Breast epithelium (tissue), 4 donors: ENCODE data around the gene CHERP. TPM values are rescaled to one million over a fixed set of nuclear protein-coding genes. Genes with fewer than 3 reads are reported as not detected.
A peak's percentile ranks its signal among the peaks of the same experiment; 100 is the strongest.
"Not testable (repeated sequence)": the region's sequence is repeated elsewhere in the genome, so short reads cannot be mapped to it uniquely, and the experiment has no call there.

Experiments
- DNase-seq, 2 donors: peaks; one replicate each; pipeline ENCODE4 v3.0.0-alpha.2; 2019; ENCODE audit warnings: low spot score in 2 of 2
- H3K27ac ChIP-seq, 2 donors: fragments of 200-600 bp; sonication (generic) in 1 of 2; one replicate each; pipeline ENCODE4 v1.5.1; 2016 to 2019; ENCODE audit warnings: mild to moderate bottlenecking in 1 of 2
- H3K27me3 ChIP-seq, 2 donors: fragments of 200-600 bp; sonication (generic) in 1 of 2; one replicate each; pipeline versions ENCODE4 v1.5.1 to v1.6.0; 2017 to 2019; ENCODE audit warnings: control low read depth in 1 of 2, mild to moderate bottlenecking in 1 of 2
- H3K36me3 ChIP-seq: fragments of 200-600 bp; one replicate; pipeline ENCODE4 v1.5.1; 2019
- H3K4me1 ChIP-seq, 2 donors: fragments of 200-600 bp; sonication (generic); one replicate each; pipeline ENCODE4 v1.5.1; 2016 to 2019; ENCODE audit warnings: control low read depth in 1 of 2
- H3K4me3 ChIP-seq, 3 donors: fragments of 200-600 bp; sonication (generic); 1 replicate in 2 of 3; 2 replicates in 1 of 3; pipeline ENCODE4 v1.5.1; 2016 to 2019; ENCODE audit warnings: mild to moderate bottlenecking in 3 of 3, moderate library complexity in 2 of 3
- H3K9me3 ChIP-seq, 2 donors: fragments of 200-600 bp; sonication (generic) in 1 of 2; one replicate each; pipeline ENCODE4 v1.5.1; 2016 to 2019; ENCODE audit warnings: control low read depth in 1 of 2
- POLR2A ChIP-seq: fragments of 450-650 bp; IDR thresholded peaks from one replicate; pipeline ENCODE4 v1.6.1; 2016; ENCODE audit warnings: antibody characterized with exemption, mild to moderate bottlenecking, moderate library complexity
- POLR2AphosphoS5 ChIP-seq, 3 donors: sonication (generic); formaldehyde crosslinking; IDR thresholded peaks; one replicate each; pipeline ENCODE4 v1.6.1; 2017; ENCODE audit warnings: antibody characterized with exemption in 3 of 3
- intact Hi-C: fragments of 100-400 bp; cut with DNase I; formaldehyde crosslinking; loops from one replicate; pipeline ENCODE4 v1.15.1; 2023; ENCODE audit warnings: low total_unique reads
- total RNA-seq, 3 donors: library from RNA; depleted of rRNA; stranded (reverse); fragments of >200 nt; gene quantifications; one replicate each; pipeline ENCODE4 v1.1.0, GENCODE V29; 2016
- TF ChIP-seq, protein P1 (sequence below), 3 donors: fragments of 450-650 bp; IDR thresholded peaks; one replicate each; pipeline ENCODE4 v1.5.1; 2016 to 2017; ENCODE audit warnings: antibody characterized with exemption in 3 of 3, mild to moderate bottlenecking in 3 of 3, moderate library complexity in 3 of 3

CHERP gene
- total RNA-seq, 3 donors from 2014 or later = 6.7 to 9.2 (median 8.0) TPM

DNA sequence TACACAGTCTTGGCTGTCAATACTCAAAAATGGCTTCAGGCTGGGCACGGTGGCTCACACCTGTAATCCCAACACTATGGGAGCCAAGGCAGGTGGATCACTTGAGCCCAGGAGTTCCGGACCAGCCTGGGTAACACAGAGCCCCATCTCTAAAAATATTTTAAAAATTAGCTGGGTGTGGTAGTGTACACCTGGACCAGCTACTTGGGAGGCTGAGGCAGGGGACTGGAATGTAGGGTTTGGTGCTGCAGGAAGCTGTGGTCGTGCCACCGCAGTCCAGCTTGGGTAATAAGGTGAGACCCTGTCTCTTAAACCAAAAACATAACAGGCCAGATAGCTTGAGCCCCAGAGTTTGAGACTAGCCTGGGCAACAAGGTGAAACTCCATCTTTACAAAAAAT lies 6.7 kb upstream of the CHERP start:
- TF ChIP-seq POLR2AphosphoS5 (IDR thresholded peaks at IDR 0.05) = no peak
- TF ChIP-seq, protein P1, sequence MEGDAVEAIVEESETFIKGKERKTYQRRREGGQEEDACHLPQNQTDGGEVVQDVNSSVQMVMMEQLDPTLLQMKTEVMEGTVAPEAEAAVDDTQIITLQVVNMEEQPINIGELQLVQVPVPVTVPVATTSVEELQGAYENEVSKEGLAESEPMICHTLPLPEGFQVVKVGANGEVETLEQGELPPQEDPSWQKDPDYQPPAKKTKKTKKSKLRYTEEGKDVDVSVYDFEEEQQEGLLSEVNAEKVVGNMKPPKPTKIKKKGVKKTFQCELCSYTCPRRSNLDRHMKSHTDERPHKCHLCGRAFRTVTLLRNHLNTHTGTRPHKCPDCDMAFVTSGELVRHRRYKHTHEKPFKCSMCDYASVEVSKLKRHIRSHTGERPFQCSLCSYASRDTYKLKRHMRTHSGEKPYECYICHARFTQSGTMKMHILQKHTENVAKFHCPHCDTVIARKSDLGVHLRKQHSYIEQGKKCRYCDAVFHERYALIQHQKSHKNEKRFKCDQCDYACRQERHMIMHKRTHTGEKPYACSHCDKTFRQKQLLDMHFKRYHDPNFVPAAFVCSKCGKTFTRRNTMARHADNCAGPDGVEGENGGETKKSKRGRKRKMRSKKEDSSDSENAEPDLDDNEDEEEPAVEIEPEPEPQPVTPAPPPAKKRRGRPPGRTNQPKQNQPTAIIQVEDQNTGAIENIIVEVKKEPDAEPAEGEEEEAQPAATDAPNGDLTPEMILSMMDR (IDR thresholded peaks at IDR 0.05) = no peak
- TF ChIP-seq POLR2A = no peak
- Histone ChIP-seq H3K27ac (no peak overlapping the region), H3K4me3 (no peak overlapping the region), H3K27me3 (no peaks in the 10 kb centered on the region), H3K4me1 (no peaks in the 10 kb centered on the region), H3K9me3 (no peaks in the 10 kb centered on the region), H3K36me3 (no peaks in the 10 kb centered on the region)
- no peak for DNase-seq
- intact Hi-C loops = no loop called here

DNA sequence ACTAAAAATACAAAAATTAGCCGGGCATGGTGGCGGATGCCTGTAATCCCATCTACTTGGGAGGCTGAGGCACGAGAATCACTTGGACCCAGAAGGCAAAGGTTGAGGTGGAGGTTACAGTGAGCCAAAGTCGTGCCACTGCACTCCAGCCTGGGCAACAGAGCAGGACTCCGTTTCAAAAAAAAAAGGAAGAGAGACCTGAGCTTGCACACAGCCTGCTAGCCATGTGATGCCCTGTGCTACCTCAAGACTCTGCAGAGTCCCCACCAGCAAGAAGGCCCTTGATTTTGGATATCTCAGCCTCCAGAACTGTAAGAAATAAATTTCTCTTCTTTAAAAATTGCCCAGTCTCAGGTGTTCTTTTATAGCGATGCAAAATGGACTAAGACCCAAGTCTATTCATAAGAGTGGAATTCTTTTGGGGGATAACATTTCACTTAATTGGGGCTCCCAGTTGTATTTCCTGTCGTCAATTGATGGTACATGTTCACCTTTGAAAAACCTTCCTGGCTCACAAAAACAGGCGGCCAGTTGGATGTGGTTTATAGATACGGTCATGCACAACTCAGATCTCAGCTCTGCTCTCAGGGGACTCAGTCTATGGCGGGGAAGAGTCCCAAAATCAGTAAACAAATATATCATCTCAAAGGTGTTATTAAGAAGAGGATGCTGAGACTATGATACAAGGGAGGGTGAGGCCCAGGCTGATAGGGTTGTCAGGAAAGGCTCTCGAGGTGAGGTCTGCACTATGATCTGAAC lies 2.4 kb upstream of the CHERP start:
- no peak for DNase-seq
- no peaks in the 10 kb centered on the region for H3K36me3 ChIP-seq
- no peaks in the 10 kb centered on the region for H3K27me3 ChIP-seq
- TF ChIP-seq POLR2AphosphoS5 (IDR thresholded peaks at IDR 0.05) (no peak), POLR2A (no peak)
- TF ChIP-seq, protein P1 (IDR thresholded peaks at IDR 0.05) = no peak
- H3K4me3 ChIP-seq = no peak overlapping the region
- intact Hi-C loops = no loop called here
- H3K4me1 ChIP-seq = peaks cover 7 to 8% of the 10 kb centered on the region in 2 donors
- no peak overlapping the region for H3K27ac ChIP-seq
- no peaks in the 10 kb centered on the region for H3K9me3 ChIP-seq

DNA sequence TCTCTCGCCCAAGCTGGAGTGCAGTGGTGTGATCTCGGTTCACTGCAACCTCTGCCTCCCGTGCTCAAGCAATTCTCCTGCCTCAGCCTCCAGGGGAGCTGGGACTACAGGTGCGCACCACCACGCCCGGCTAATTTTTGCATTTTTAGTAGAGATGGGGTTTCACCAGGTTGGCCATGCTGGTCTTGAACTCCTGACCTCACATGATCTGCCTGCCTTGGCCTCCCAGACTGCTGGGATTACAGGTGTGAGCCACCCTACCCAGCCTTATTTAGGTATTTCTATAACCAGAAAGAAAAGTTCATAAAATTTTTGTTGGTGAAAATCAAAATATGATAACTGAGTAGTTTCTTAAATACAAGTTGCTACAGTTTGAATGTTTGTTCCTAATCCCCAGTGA lies 1.5 kb upstream of the CHERP start:
- not testable (repeated sequence) for H3K27me3 ChIP-seq, H3K4me1 ChIP-seq

DNA sequence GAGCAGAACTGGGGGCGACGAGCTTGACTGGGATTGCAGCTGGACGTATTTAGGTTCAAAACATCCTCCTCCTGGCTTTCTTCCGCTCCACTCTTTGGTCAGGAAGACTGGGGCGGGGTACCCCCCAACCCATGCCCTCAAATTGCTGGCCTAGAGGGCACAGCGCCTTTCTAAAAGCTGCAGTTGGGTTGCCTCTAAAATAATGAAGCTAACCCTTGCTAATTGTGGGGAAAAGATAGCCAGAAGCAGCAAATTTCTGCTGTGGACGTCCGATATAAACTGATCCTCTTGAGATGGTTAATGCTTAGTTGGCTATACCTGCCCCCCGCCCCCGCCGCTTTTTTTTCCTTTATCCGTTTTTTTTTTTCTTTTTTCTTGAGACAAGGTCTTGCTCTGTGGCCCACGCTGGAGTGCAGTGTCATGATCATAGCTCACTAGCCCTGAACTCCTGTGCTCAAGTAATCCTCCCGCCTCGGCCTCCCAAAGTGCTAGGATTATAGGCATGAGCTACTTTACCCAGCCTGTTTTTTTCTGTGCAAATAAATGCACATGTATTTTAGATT lies 754 bp upstream of the CHERP start:
- intact Hi-C loops = no loop called here
- TF ChIP-seq, protein P1 (IDR thresholded peaks at IDR 0.05) = no peak
- no peak for TF ChIP-seq POLR2AphosphoS5 (IDR thresholded peaks at IDR 0.05)
- TF ChIP-seq POLR2A = no peak
- DNase-seq = no peak
- Histone ChIP-seq H3K27ac (peak overlapping the region; percentile 82 to 86), H3K27me3 (no peaks in the 10 kb centered on the region), H3K9me3 (no peaks in the 10 kb centered on the region), H3K4me1 (peaks cover 7 to 8% of the 10 kb centered on the region in 2 donors), H3K36me3 (no peaks in the 10 kb centered on the region), H3K4me3 (peak overlapping the region; percentile 70 to 99 (median 99))

More for the DNA sequence above, 1.5 kb upstream of the CHERP start:
- H3K36me3 ChIP-seq, intact Hi-C loops, H3K4me3 ChIP-seq, DNase-seq, H3K27ac ChIP-seq, H3K9me3 ChIP-seq: not testable (repeated sequence)

DNA sequence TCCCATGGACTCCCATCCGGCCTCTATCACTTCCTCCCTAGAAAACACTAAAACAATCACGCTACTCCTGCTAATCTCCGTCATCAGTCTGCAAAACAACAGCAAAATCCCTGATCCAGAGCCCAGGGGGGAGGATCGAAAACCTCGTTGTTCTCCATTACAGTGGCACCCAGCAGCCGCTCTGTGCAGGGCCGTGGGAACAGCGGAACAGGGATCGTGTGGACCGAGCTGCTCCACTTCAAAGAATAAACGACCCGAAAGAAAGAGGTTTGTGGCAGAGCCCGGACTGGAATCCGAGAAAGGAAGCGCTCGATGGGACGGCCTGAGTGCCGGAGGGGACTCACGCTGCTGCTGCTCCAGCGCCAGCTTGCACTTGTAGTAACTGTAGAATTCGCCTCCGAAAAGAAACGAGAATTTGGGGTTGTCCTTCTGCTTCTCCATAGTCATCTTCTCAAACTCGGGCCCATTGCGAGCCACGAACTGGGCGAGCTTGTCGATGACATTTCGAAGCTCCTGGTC lies 652 bp downstream of the CHERP start:
- no peak for DNase-seq
- Histone ChIP-seq H3K36me3 (no peaks in the 10 kb centered on the region), H3K9me3 (no peaks in the 10 kb centered on the region), H3K27ac (peak overlapping the region; percentile 82 to 86), H3K4me3 (peak overlapping the region; percentile 70 to 99 (median 99)), H3K4me1 (peaks cover 7 to 8% of the 10 kb centered on the region in 2 donors), H3K27me3 (no peaks in the 10 kb centered on the region)
- intact Hi-C loops = no loop called here
- TF ChIP-seq, protein P1 (IDR thresholded peaks at IDR 0.05) = no peak
- no peak for TF ChIP-seq POLR2A
- TF ChIP-seq POLR2AphosphoS5 (IDR thresholded peaks at IDR 0.05) = no peak
